GM19238 (cell line): Measurements from ENCODE around the gene AQP1.

Source experiments
- DNase-seq: peaks from one replicate; pipeline ENCODE4 v3.0.0; 2011; ENCODE audit warnings: low spot score; ENCODE audit not compliant: insufficient read length

Gene AQP1

DNA sequence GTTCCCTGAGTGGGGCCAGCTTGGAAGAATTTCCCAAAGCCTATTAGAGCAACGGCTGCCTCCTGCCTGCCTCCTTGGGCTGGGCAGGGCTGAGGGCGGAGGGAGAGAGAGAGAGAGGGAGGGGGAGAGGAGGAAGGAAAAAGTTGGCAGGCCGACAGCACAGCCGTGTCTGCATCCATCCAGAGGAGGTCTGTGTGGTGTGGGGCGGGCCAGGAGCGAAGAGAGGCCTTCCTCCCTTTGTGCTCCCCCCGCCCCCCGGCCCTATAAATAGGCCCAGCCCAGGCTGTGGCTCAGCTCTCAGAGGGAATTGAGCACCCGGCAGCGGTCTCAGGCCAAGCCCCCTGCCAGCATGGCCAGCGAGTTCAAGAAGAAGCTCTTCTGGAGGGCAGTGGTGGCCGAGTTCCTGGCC, at the start of gene AQP1:
Gene AQP1, plus strand, starts transcription at position 293 of the 409 bp plus-strand sequence. Its CDS starts 57 bp downstream, at position 350.
- DNase-seq: no peak

DNA sequence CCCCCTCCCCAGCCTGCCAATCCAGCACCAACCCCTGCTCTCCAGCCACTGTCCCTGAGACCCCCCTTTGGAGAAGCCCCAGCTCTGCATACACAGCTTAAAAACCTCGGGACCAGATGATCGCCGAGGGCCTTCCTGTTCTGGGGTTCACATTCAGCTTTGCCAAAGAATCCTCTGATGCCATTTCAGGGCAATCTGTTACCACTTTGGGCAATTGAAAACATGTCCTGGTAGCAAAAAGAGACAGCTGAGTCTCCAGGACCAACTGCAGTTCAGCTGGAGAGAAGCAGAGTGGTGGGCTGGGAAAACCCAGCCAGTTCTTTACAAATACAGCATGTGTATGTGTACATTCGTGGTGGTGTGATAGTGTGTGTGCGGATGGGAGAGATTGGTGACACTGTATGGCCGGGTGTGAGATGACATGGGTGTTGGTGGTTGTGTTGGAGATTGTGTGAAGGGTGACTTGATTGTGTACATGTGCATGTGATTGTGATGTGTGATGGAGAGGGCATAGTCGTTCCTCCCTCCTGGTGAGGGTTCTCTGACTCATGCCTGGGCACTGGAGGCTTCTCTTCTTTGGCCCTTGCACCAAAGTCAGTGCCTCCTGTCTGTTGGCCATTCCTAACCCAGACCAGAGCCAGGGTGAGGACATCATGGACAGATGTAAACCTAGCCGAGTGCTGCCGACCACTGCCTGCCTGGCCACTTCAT, 48.5 kb upstream of the AQP1 start:
- no peak for DNase-seq

DNA sequence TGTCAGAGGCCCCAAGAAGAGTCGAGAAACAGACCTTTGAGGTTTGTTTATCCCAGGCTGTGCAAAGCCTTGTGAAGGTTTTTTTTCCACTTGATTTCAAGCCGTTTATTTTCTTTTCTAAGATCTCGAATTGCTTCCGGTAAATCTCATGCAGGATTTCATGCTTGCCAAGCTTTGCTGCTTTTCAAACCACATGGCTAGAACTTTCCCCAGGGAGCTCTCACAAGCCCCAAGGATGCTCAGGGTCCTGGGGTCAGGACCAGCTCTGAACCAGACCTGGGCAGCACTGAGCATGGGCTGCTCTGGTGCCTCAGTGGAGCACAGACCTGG, 48.0 kb upstream of the AQP1 start:
- no peak for DNase-seq

DNA sequence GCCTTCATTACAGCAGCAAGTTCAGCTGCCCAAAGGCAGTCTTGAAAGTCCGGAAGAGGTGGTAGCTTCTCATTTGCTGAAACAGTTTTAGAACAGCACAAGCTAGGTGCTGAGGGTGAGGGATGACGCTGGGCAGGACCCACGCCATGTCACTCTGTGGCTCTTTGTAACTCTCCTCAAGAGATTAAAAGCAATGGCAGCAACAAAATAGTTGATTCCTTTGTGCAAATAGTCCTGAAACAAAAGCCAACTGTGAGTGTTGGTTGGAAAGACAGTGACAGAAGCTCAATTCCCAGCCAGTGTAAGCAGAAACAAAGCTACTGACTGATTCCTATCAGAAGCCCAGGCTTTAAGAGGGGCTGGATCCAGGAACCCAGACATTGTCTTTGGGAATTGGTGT, 47.6 kb upstream of the AQP1 start:
- DNase-seq: no peak

DNA sequence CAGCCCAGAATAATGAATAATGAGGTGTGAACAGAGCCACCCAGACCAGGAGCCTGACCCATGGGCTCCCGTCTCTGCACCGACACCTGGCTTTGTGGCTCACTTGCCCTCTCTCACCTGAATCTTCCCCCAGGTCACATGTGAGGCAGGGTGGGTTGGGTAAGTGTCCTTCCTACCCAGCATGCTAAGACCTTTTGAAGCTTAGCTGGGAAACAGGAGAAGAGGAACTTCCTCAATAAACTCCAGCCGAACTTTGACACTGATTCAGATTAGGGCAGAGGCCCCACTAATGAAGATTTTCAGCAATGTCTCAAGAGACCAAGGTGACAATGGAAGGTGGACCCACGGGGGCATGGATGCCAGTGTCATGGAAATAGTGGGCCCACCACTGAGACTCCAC, 46.6 kb upstream of the AQP1 start:
- DNase-seq: no peak

DNA sequence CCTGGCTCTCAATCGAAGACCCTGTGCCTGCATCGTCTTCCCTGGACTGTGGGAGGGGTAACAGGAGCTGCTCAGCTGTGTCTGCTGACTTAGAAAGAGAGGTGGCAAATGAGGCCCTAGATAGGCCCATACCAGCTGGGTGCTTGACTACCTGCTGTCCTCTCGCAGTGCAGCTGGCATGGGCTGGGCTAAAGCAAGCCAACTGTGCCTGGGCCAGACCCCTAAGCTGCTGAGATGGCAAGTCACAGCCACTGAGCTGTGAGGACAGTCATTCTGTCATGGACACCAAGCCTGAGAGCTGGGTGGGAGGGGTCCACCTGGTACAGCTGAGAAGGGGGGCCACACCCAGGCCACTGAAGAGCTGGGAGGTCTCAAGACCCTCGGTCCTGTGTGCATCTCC, 45.8 kb upstream of the AQP1 start:
- no peak for DNase-seq

DNA sequence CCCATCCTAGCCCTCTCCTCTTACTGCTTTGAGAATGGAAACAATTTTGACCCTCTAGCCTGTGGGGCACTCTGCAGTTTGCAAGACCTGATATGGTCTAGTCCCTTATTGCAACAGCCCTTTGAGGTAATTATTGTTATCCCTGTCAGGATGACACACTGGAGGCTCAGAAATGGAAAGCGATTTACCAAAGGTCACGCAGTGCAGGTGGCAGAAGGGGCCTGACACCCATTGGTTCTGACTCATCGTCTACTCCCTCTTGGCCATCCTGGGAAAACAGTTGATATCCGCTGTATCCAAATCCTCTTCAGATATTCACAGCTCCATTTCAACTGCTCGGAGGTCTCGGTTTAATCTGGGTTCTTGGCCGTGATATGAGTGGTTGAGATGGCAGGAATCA, 44.7 kb upstream of the AQP1 start:
- no peak for DNase-seq

DNA sequence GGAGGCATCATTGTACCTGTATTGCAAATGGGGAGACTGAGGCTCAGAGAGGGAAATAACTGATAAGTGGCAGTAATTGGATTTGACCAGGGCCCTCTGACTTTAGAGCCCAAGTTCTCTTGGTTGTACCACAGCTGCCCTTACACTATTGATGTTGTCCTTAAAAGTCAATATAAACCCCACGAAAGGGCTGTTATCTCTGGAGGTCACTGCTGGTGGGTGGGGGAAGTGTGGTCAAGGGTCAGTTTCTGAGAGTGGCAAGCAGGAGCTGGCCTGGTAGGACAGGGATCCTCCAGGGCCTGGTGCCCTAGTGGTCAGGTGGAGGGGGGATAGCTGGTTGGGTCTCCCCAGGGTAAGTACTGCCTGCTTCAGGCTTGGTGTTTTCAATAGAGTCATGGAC, 44.2 kb upstream of the AQP1 start:
- DNase-seq: no peak

DNA sequence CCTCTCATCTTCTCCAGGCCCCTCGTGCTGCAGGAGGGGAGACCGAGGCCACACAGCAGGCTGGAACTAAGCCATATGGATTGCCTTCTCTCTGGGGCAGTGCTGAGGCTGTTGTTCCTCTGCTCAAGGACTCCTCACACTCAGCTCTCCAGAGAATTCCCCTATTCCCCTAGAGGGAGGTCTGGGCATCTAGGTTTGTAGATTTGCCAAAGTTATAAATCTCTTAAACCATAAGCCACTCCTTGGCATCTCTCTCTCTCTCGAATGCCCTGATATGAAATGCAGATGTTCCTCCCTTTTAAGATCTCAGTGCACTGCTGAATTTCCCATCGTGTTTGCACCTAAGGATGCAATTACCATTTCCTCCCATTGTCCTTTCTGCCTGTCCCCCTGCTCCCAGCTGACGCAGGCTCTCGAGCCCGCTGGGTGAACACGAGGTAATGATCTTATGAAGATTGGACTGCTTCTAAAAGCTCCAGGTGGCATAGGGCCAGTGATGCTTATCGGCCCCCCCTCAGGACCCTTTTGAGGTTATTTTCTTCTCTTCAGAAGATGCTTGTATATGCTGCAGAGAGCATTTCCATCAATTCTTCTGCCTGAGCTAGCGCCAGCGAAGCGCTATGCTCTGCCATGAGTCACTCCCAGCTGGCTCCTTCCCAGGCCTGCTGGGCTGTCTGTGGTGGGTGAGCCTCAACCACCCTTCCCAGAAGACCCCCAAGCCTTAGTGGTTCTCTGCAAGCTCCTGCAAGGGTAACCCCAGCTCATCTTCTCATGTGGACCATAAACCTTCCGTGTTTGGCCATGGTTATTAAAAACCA, 41.6 kb upstream of the AQP1 start:
- no peak for DNase-seq

DNA sequence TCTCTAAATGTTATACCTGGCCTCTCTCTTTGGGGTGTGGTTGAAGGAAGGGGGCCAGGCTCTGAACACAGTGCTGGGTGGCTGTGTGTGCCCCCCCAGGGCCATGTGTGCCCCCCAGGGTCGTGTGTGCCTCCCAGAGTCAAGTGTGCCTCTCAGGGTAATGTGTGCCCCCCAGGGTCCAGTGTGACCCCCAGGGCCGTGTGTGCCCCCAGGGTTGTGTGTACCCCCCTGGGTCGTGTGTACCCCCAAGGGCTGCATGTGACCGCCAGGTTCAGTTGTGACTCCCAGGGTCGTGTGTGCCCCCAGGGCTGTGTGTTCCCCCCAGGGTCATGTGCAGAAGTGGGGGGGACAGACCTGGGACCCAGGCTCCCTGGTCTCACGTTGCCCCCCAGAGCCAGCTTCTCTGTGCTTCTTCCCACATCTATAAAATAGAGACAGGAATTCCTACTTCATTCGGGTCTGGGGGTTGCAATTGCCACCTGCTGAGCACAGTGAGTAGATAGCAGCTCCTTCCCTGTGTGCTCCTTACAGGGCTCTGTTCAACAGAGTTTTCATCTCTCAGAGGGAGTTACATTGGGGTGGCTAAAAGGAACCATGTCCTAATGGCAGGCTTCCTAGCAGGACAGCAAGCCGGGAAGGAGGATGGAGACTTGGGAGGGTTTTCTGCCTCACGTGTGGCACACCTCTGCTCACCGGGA, 40.7 kb upstream of the AQP1 start:
- no peak for DNase-seq

DNA sequence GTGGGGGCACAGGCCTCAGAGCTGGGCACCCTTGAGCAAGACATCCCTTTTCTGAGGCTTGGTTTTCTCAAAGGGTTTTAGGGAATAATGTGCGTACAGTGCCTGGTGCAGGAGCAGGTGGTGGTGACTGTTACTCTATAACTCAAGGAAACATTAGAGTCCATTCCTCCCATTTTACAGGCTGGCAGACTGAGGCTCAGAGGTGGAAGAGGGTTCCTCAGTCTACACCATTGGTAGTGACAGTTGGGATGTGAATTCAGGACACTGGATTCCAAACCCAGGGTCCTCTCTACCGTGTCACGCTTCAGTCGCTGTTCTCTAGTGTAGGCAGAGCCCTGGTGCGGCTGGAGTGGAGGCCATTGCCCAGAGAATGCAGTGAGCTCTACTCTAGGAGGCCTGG, 40.0 kb upstream of the AQP1 start:
- no peak for DNase-seq

DNA sequence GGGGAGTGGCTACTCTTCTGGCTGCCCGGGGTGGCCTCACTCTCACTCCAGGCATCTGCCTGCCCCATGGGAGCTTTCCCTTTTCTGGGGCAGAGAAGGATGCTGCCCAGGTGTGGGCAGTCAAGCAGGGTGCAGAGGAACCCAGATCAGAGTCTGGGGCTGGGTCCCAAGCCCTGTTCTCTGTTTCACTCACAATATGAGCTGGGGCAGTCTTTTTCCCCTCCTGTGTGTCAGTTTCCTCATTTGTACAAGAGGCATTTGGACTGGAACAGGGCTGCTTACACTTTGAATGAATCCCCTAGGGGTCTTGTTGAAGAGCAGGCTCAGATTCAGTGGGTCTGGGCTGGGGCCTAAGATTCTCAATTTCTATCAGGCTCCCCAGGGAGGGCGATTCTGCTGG, 38.4 kb upstream of the AQP1 start:
- no peak for DNase-seq

DNA sequence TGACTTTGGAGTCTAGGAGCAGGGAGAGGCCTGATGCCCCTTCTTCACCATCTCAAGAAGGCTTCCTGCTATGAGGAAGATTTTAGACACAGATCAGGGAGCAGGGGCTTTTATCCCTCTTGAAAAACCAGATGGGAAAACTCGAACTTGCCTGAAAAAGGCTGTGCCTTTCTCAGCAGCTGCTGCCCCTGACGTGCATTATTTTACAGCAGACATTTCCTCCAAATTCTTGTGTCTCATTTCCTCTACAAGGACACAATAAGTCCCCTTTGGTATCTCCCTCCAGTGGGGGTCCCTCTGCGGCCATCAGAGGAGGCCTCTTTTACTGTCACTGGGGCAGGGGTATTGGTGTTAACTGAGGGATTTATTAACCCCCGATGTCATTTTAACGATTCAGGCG, 38.0 kb upstream of the AQP1 start:
- no peak for DNase-seq

DNA sequence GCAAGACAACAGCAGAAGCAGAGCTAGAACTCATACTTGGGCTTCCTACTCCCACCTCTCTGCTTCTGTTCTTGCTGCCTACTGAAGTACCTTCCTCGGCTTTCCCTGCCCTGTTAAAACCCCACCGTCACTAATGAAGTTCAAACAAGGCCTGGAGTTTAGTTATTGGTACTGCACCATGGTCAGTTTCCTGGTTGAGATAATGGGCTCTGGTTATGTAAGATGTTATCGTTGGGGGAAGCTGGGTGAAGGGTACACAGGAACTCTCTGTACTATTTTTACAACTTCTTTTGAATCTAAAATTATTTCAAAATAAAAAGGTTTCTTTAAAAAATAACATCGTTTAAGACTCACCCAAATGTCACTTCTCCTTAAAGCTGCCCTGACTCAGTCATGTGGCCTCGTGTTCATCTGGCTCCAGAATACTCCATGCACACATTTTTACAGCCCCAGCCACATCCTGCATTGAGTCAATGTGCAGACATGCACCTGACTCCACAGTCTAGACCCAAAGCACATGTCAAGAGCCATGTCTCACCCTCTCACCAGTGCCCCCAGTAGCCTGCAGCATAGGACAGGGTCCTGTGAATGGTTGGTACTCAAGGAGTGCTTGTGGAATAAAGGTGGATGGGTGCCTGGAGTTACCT, 36.9 kb upstream of the AQP1 start:
- no peak for DNase-seq

DNA sequence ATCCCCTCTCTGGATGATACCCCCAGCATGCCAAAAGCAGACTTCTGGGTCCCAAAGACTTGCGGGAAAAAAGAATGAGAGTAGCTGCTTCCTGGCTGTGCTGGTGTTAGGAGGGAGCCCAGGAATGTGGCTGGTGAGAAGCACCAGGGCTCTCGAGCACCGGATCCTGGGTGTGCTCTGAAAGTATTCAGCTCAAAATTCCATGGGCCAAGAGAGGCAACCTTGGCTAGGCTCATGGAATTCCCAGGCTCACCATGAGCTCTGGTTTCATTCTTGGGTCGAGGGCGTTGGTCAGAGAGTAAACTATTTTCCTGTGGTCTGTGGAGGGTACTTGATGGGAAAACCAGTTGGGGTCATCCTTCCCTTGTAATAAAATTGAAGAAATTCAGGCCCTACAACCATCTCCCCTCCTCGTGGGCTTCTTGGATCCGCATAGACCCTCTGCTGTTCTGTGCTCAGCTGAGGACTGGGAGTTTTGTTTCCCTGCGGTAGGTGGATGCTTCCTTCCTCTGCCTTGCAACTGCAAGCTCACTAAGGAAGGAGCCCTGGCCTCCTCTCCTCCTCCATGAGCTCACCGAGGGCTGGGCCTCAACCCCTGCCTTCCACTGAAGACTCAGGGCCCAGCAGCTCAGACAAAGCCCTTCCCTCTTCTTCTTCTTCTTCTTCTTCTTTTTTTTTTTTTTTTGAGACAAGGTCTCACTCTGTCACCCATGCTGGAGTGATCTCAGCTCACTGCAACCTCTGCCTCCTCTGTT, 34.5 kb upstream of the AQP1 start:
- DNase-seq: no peak

DNA sequence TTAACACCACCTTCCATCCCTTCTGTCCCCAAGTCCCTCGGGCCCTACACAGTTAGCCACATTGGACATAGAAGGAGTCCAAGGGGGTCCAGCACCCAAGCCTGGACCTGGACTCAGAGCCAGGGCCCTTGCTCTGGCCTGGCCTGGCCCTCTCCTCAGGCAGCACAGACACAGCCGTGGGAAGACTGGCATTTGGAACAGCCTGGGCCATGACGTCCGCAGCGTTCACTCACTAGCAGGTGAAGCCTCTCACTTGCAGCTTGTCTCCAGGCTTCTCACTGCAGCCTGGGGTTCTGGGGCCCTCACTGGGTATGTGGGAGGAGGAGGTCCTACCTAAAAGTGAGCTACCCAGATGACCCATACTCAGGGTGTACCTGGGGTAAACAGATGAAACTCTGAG, 33.7 kb upstream of the AQP1 start:
- DNase-seq: no peak

DNA sequence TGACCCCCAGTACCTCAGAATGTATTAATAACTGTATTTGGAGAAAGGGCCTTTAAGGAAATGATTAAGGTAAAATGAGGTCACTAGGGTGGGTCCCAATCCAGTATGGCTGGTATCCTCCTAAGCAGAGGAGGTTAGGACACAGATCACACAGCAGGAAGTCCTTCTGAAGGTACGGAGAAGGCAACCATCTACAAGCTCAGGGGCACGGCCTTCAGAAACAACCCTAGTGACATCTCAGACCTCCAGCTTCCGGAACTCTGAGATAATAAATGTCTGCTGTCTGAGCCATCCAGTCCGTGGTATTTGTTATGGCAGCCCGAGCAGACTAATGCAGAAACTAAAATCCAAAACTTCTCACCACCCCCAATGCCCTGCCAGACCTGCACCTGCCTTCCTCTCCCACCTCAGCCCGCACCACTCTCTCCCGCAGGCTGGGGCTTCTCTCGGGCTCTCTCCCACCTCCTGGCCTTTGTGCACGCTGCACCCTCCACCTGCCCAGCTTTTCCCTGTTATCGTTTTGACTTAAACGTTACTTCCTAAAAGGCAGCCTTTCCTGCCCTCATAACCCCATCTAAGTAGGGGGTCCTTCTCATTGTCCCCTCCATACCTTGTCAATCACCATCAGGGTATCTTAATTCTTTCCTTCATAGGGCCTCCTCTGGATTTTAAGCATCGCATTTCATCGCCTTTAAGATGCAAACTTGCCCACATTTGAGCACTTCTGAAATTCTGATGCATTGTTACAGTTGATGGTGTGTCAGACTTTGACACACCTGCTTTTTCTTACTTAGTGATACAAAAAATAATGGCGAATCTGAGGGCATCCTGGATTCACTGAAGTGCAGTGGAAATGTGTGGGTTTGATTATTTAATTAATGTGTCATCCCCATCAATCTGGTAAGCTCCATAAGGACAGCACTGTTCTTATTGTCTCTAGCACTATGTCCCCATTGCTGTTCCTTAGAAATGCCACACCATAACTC, 32.2 kb upstream of the AQP1 start:
- DNase-seq: no peak

DNA sequence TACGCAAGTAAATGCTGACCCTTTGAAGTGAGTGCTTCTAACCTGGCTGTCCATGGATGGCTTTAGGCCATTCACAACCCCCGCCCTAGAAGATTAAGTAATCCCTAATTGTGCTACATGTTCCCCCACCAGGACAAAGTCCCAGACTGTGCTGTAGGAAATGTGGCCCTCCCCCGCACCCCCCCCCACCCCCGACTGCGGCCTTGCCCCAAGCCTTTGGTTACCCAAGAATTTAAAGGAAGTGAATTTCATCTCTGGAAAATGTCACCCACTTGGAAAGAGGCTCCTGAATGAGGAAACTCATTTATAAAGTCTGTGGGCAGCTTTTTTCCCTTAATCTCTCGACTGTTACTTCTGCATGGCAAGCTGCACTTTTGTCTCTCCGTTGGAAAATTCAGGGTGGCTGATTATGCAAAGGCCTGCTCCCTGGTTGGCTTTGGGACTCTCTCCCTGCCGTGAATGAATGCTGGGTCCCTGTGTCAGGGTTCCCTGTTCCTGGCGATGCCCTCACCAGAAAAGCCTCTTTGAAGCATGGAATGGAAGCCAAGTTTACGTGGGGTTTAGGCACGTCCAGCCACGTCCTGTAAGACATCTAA, 31.4 kb upstream of the AQP1 start:
- DNase-seq: no peak

DNA sequence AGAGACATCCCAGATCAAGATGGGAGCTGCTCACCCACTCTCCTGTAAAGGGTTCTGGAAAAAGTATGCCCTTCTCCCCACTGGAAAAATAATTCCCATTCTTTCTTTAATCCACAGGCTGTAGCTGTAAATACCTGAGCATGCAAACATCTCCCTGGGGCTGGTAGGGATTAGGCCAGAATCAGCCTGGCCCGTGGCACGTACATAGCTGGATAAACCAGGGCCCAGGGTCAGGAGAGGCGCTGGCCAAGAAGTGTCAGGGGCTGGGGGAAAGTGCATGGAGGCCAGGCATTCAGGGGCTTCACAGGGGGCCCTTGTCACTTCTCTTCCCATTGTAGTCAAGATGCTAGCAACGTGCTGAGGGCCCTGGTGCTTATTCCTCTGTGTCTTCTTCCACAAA, 30.7 kb upstream of the AQP1 start:
- DNase-seq: no peak

DNA sequence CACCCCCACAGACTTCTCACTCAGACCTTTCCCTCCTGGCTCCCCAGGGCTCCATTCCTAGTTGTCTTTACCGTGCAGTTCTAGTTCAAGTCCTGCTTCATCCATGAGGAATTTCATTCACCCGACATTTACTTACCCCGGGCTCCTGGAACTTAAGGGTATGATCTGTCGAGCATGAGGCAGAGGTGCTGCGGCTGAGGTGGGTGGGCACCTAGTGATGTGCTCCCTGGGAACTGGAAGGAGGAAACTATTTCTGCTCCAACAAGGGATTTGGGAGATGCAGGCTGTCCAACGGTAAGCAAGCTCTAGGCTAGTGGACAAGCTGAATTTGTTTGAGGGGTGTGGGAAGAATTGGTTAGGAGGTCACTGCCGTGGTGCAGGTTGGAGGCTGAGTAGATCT, 30.2 kb upstream of the AQP1 start:
- no peak for DNase-seq
